NK-92 (cell line): ENCODE measurements around the gene ATG13.

Experiments used
- DNase-seq: peaks from one replicate; lab custom pipeline; 2025; ENCODE audit not compliant: unreplicated experiment; lab: John Stamatoyannopoulos, UW

Gene ATG13

DNA sequence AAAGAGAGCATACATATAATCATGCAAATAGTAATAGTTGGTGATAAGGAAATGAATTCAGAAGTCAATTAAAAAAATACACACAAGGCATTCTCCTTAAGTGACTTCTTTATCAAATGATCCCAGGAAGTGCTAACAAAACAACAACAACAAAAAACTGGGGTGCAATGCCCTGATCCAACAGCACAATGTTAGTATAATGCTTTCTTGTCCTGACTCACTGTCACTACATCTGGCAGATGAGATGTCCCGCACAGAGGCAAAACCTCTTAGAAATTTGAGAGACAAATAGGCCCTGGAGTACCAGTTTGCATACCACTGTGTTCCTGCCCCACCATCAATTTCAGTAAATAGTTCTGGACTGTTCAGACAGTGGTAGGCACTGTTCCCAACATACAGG, 12.6 kb upstream of the ATG13 start:
- no peak for DNase-seq

- DNase-seq = no peak
These were observed 9.8 kb upstream of the ATG13 start for GRCh38 chr11:46607516-46607915.

DNA sequence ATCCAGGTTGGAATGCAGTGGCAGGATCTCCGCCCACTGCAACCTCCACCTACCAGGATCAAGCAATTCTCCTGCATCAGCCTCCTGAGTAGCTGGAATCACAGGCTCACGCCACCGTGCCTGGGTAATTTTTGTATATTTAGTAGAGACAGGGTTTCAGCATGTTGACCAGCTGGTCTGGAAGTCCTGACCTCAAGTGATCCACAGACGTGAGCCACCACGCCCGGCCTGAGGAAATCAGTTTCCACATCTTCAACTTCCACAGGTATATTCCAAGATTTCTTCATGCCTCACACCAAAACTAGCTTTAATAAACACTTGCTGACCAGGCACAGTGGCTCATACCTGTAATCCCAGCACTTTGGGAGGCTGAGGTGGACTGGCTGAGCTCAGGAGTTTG, 8.0 kb upstream of the ATG13 start:
- DNase-seq = no peak

- no peak for DNase-seq
These were observed 5.6 kb upstream of the ATG13 start for GRCh38 chr11:46611526-46612304.

GRCh38 chr11:46612326-46612725, 5.0 kb upstream of the ATG13 start:
- DNase-seq = no peak

- no peak for DNase-seq
These were observed 1.6 kb upstream of the ATG13 start for GRCh38 chr11:46615756-46616155.

DNA sequence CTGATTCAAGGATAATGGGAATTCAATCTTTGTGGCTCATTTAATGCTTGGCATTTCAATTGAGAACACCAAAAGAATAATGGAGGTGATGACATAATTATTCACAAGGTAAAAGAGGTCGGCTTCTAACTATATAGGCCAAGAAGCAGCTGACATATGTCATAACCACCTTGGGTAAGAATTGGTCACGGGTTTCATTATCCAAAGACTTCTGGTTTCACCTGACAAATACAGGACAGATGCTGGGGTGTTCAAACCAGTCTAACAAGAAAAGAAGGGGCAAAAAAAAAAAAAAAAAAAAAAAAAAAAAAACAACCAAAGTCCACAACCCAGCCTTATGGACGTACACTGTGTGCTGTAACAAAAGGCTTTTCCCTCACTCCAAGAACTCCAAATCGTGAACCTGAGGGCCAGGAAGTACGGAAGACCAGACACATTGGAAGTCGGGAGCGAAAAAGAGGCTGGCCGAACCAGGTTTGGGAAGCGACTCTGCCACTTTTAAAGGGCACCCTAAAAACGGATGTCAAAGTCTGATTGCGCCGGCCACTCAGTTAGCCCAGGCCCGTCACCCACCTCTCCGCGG, 711 bp upstream of the ATG13 start:
- DNase-seq = no peak

DNA sequence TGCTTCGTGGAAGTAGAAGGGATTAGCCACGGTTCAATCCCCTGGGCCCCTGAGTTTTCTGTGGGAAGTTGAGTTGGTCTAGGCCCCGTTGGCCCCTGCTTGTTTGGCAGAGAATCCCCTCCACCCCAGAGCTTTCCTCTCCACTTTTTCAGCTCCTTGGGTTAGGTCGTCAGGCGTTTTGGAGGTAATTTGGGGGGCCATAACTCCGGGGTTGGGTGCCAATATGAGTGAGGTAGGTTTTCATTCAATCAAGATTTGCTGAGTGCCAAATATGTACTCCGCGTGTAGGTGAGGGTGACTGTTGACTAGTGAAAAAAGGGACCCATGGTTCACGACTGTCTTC, 590 bp downstream of the ATG13 start:
- no peak for DNase-seq

- DNase-seq = no peak
These were observed 1.5 kb downstream of the ATG13 start for GRCh38 chr11:46618837-46619236.

- DNase-seq = no peak
These were observed 8.1 kb downstream of the ATG13 start for GRCh38 chr11:46625406-46625805.

- DNase-seq = no peak
These were observed 11.6 kb downstream of the ATG13 start for GRCh38 chr11:46628961-46629360.

DNA sequence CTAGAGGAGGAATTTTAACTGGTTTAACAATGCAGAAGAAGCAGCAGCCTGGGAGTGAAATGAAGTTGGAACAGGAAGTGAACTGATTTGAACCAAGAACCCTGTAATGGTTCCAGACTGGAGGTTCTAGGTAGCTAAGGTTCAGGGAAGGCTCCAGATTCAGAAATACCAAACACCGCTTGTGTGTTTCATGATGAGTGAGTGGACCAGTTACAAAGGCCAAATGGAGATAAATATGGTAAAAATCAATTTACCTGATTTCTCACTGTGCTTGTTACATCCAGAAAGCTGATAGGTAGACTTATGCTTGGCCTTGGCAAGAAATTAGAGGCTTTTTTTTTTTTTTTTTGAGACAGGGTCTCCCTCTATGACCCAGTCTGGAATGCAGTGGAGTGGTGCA, 12.9 kb downstream of the ATG13 start:
- DNase-seq = no peak

DNA sequence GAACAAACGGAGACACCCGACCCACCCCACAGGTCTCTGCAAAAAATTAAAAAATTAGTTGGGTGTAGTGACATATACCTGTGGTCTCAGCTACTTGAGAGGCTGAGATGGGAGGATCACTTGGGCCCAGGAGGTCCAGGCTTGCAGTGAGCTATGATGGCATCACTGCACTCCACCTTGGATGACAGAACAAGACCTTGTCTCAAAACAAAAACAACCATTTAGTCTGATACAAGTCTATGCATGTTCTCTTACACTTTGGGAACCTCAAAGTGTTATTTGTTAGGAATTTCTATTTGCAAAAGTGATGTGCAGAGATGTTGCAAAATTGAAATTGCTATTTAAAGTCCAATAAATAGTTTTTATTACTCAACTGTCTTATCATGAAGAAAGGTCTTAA, 14.3 kb downstream of the ATG13 start:
- no peak for DNase-seq

DNA sequence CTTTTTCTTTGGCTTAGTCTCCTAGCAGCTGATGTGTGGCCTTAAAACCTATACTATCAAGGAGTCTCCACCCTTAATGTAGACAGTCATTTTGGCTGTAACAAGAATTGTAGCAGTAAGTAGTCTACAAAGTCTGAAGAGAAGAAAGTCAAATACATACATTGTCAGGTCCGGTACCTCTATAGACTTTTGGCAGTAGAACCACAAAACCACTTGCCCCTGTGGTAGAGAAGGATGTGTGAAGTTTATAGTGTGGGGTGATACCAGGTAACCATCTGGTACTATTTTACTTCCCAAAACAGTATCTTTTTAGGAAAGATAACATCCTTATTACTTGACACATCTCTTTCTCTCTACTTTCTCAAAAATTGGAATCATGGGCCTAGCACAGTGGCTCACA, 15.1 kb downstream of the ATG13 start:
- DNase-seq = no peak

DNA sequence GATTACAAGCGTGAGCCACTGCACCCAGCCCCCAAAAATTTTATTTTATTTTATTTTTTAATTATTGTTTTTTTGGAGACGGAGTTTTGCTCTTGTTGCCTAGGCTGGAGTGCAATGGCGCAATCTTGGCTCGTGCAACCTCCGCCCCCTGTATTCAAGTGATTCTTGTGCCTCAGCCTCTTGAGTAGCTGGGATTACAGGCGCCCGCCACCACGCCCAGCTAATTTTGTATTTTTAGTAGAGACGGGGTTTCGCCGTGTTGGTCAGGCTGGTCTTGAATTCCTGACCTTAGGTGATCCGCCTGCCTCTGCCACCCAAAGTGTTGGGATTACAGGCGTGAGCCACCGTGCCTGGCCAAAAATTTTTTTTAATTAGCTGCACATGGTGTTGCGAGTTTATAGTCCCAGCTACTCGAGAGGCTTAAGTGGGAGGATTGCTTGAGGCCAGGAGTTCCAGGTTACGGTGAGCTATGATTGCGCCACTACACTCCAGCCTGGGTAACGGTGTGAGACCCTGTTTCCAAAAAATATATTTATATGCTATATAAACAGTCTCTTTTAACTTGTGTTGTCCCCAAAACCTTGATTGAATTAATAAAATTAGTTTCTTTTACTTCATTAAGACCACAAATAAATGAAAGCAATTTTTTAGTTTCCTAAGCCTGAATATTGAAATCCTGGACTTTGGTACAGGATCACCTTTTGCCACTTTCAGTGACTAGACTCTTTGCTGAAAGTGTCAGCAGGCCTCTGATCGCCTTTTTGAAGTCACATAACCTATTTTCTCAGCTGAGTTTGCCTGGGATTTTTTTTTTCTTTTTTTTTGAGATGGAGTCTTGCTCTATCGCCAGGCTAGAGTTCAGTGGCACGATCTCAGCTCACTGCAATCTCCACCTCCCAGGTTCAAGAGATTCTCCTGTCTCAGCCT, 16.2 kb downstream of the ATG13 start:
- DNase-seq = no peak

DNA sequence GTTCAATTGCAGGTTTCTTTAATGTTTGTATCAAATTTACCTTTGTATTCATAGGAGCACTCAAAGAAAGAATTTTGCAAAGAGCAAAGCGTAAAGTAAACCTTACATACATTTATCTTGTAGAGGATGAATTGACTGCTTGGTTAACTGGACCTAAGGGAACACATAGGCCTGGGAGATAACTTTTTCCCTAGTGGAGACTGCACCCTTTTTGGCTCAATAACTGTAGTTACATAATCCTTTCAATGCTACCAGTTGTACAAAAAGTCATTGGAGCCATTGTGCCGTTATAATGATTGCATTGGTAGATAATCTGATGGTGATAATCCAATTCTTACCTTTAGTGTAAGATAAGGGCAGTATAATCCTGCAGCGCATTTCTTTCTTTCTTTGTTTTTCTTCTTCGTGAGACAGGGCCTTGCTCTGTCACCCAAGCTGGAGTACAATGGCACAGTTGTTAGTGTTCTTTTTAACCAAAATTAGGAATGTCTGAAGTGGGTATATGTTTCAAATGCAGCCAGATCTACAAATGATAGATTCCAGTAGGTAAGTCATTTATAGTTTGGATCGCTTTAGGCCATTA, 18.3 kb downstream of the ATG13 start:
- DNase-seq = no peak

- DNase-seq = no peak
These were observed 20.2 kb downstream of the ATG13 start for GRCh38 chr11:46637546-46637945.

DNA sequence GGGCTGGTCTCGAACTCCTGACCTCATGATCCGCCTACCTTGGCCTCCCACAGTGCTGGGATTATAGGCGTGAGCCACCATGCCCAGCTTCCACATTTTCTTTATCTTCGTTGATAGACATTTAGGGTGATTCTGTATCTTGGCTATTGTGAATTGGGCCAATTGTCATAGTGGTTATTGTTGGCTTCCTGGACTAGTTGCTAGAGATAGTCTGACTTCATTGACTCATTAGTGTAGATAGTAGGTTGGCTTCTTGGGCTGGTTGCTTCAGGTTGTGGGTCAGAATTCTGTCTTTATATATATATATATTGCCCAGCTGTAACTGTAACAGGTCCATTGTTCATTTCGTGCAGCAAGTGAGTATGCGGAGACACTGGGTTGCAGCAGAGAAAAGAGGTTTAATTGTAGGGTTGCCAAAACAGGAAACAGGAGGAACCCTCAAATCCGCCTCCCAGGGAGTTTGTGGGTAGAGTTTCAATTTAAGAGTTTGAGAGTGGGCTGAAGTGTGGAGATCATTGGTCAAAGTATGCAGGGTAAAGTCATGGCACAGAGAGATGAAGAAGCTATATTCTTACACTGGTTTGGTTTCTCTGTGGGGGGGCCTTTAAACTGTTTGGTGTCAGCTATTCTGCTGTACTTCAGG, 22.0 kb downstream of the ATG13 start:
- no peak for DNase-seq

DNA sequence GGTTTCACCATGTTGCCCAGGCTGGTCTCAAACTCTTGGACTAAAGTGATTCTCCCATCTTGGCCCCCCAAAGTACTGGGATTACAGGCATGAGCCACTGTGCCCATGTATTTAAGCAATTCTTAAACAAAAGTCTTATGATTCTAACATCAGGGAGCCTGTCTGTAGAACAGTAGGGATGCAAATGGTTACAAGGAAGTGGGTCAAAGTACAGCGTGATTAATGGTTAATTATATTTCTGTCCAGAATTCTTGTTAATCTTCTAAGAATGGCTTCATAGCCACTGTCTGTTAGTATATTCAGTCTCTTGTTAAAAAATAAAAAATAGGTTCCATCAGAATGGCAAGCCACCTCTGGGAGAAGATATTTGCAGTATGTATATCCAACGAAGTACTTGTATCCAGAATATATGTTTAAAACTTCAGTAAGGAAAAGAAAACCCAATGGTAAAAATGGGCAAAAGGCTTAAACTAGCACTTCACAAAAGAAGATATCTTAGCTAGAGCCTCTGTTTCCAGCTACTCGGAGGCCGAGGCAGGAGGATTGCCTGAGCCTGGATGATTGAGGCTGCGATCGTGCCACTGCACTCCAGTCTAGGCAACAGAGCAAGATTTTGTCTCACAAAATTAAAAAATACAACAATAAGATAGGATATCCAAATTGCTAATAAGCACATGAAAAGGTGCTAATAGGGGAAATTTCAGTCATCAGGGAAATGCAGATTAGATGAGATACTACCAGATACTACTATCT, 22.9 kb downstream of the ATG13 start:
- no peak for DNase-seq

DNA sequence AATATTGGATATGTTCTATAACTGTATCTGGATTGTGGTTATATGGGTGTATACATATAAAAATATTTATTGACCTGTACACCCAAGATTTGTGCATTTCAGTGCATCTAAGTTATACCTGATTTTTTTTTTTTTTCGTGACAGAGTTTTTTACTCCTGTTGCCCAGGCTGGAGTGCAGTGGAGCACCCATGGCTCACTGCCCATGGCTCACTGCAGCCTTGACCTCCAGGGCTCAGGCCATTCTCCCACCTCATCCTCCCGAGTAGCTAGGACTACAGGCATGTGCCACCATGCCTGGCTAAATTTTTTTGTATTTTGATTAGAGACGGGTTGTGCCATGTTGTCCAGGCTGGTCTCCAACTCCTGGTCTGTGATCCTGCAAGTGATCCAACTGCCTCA, 24.3 kb downstream of the ATG13 start:
- DNase-seq = no peak
